B cell (primary cell): Measurements from ENCODE around the gene KRT9.

Experiments
- EZH2 ChIP-seq: IDR thresholded peaks from 2 replicates; pipeline ENCODE4 v1.6.1; 2012; ENCODE audit warnings: borderline replicate concordance, low read depth, mild to moderate bottlenecking, moderate library complexity, low read length; ENCODE audit not compliant: insufficient read depth, poor library complexity, severe bottlenecking
- TF ChIP-seq, protein P1 (sequence below): fragments of 200-600 bp; IDR thresholded peaks from one replicate; pipeline ENCODE4 v1.8.0; 2022; ENCODE audit warnings: antibody characterized with exemption, mild to moderate bottlenecking

DNA sequence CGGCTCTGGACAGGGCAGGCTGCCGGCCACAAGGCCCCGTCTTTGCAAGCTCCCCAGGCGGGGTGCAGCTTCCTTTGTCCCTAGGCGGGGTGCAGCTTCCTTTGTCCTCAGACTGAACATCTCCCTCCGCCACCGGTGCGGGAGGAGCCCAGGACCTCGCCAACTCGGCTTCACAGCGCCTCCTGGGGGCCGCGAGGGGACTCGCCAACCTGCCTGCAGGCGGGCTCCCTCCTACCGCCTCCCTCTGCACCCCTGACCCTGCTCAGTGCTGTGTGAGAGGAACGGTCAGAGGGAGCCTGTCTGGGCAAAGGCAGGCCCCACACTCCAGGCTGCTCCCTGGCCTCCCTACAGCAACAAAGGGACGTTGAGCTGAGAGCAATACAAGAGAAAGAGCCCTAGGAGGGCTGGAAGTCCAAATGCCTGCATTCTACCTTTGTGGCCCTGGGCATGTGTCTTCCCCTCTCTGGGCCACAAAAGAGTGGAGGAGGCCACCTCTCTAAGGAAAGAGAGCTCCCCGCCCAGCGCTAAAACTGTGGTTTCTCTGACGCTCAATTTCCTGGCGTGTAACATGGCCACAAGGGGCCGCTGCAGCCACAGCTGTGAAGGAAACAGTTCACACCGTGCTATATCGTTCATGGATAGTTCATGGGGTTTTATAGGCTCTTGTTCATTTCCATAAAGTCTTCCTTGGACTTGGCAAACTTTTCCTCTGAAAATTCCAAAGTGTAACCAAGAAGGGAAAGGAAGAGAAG, 22.8 kb downstream of the KRT9 start:
- TF ChIP-seq, protein P1, sequence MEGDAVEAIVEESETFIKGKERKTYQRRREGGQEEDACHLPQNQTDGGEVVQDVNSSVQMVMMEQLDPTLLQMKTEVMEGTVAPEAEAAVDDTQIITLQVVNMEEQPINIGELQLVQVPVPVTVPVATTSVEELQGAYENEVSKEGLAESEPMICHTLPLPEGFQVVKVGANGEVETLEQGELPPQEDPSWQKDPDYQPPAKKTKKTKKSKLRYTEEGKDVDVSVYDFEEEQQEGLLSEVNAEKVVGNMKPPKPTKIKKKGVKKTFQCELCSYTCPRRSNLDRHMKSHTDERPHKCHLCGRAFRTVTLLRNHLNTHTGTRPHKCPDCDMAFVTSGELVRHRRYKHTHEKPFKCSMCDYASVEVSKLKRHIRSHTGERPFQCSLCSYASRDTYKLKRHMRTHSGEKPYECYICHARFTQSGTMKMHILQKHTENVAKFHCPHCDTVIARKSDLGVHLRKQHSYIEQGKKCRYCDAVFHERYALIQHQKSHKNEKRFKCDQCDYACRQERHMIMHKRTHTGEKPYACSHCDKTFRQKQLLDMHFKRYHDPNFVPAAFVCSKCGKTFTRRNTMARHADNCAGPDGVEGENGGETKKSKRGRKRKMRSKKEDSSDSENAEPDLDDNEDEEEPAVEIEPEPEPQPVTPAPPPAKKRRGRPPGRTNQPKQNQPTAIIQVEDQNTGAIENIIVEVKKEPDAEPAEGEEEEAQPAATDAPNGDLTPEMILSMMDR = peak; percentile 93
- no peak for TF ChIP-seq EZH2
